HCT116 (cell line): Measurements from ENCODE around the gene LINGO1. TPM values are rescaled to one million over a fixed set of nuclear protein-coding genes. Genes with fewer than 3 reads are reported as not detected.

Source experiments
- ATAC-seq: fragments of 200-7000 bp; cut with Tn5 transposase; 2 replicates; pipeline ENCODE4 v1.9.1; 2020; ENCODE audit warnings: mild to moderate bottlenecking, moderate library complexity
- BruUV-seq: library from RNA; stranded (reverse); fragments of 400-500 nt; replicated peaks from 2 replicates; lab custom pipeline; 2021; lab: Mats Ljungman, UMichigan
- CTCF ChIA-PET: fragments of 300-600 bp; sonication (Branson Sonifier 250); formaldehyde crosslinking; loops from one replicate; lab custom pipeline; 2021; ENCODE audit warnings: antibody characterized with exemption; lab: Charles Lee
- POLR2A ChIA-PET: fragments of 300-600, 350-600 bp; sonication (Branson Sonifier 250); formaldehyde crosslinking; loops from one replicate; lab custom pipeline; 2021; ENCODE audit warnings: antibody characterized with exemption; lab: Charles Lee
- RAD21 ChIA-PET, 2 experiments: fragments of 300-600 bp; sonication (Branson Sonifier 250); formaldehyde crosslinking; loops; one replicate each; lab custom pipeline; 2023; ENCODE audit warnings: low total read pairs in 2 of 2; ENCODE audit not compliant: uncharacterized antibody in 2 of 2, unreplicated experiment in 2 of 2, low non-redundant PET in 1 of 2; lab: Charles Lee
- DNase-seq: peaks from one replicate; pipeline ENCODE4 v3.0.0-alpha.2; 2010; ENCODE audit warnings: low read depth, low spot score
- H2AFZ ChIP-seq: fragments of 200-600 bp; shearing (Covaris generic), sonication (generic); 2 replicates; pipeline ENCODE4 v1.6.1; 2017; ENCODE audit warnings: low read depth, mixed run types, mixed read lengths, antibody characterized with exemption, low read length; ENCODE audit not compliant: poor library complexity, severe bottlenecking
- H3K27ac ChIP-seq: 2 replicates; pipeline ENCODE4 v1.5.1; 2012; ENCODE audit warnings: low read depth, low read length
- H3K27me3 ChIP-seq: fragments of 200-600 bp; sonication (generic); 2 replicates; pipeline ENCODE4 v1.6.1; 2016; ENCODE audit warnings: mixed run types, low read length, mixed read lengths; ENCODE audit not compliant: insufficient read depth
- H3K36me3 ChIP-seq, 2 experiments: fragments of 200-500 bp in 1 of 2; fragments of 200-600 bp in 1 of 2; sonication (Bioruptor generic) in 1 of 2; sonication (generic) in 1 of 2; 2 replicates each; pipeline versions ENCODE4 v1.5.1 to v1.6.1; 2014 to 2016; ENCODE audit warnings: low read length in 2 of 2, inconsistent platforms in 1 of 2, mixed read lengths in 1 of 2, mixed run types in 1 of 2; ENCODE audit not compliant: insufficient read depth in 2 of 2, control insufficient read depth in 1 of 2
- H3K4me1 ChIP-seq, 2 experiments: fragments of 200-600 bp in 1 of 2; sonication (generic) in 1 of 2; 2 replicates each; pipeline versions ENCODE4 v1.5.1 to v1.6.1; 2012 to 2017; ENCODE audit warnings: low read length in 2 of 2, inconsistent platforms in 1 of 2, mild to moderate bottlenecking in 1 of 2, mixed read lengths in 1 of 2, mixed run types in 1 of 2, moderate library complexity in 1 of 2; ENCODE audit not compliant: insufficient read depth in 2 of 2, control insufficient read depth in 1 of 2
- H3K4me2 ChIP-seq: fragments of 200-600 bp; sonication (generic); 2 replicates; pipeline ENCODE4 v1.6.1; 2017; ENCODE audit warnings: mixed run types, low read length, mixed read lengths
- H3K4me3 ChIP-seq, 2 experiments: fragments of 200-600 bp in 1 of 2; sonication (generic) in 1 of 2; replicated peaks in 1 of 2; 2 replicates each; pipeline ENCODE4 v1.5.1; 2011 to 2016; ENCODE audit warnings: low read length in 2 of 2, control low read depth in 1 of 2, low read depth in 1 of 2, mild to moderate bottlenecking in 1 of 2, mixed read lengths in 1 of 2, mixed run types in 1 of 2
- H3K79me2 ChIP-seq: fragments of 200-600 bp; sonication (generic); 2 replicates; pipeline ENCODE4 v1.6.1; 2017; ENCODE audit warnings: mild to moderate bottlenecking, mixed run types, low read length, moderate library complexity, mixed read lengths; ENCODE audit not compliant: insufficient read depth
- H3K9ac ChIP-seq: fragments of 200-600 bp; sonication (generic); 2 replicates; pipeline ENCODE4 v1.6.1; 2016; ENCODE audit warnings: low read length, mixed read lengths
- H3K9me2 ChIP-seq: fragments of 200-600 bp; sonication (generic), shearing (Covaris generic); 2 replicates; pipeline ENCODE4 v1.6.1; 2017; ENCODE audit warnings: mixed run types, mild to moderate bottlenecking, moderate library complexity; ENCODE audit not compliant: insufficient read depth
- H3K9me3 ChIP-seq, 2 experiments: fragments of 200-500 bp in 1 of 2; fragments of 200-600 bp in 1 of 2; sonication (Bioruptor generic) in 1 of 2; sonication (generic) in 1 of 2; 2 replicates each; pipeline ENCODE4 v1.6.1; 2014 to 2017; ENCODE audit warnings: low read length in 2 of 2, mixed read lengths in 2 of 2, inconsistent platforms in 1 of 2, low read depth in 1 of 2, mild to moderate bottlenecking in 1 of 2, mixed run types in 1 of 2, moderate library complexity in 1 of 2; ENCODE audit not compliant: control insufficient read depth in 1 of 2, insufficient read depth in 1 of 2
- H4K20me1 ChIP-seq: fragments of 200-600 bp; sonication (generic), shearing (Covaris generic); 2 replicates; pipeline ENCODE4 v1.6.1; 2017; ENCODE audit warnings: mixed run types, mild to moderate bottlenecking, moderate library complexity; ENCODE audit not compliant: insufficient read depth
- ATF3 ChIP-seq: IDR thresholded peaks from 2 replicates; pipeline ENCODE4 v1.6.1; 2012
- CBX3 ChIP-seq: IDR thresholded peaks from 2 replicates; pipeline ENCODE4 v1.6.1; 2012; ENCODE audit warnings: low read depth
- CEBPB ChIP-seq: IDR thresholded peaks from 2 replicates; pipeline ENCODE4 v1.6.1; 2012; ENCODE audit warnings: low read depth
- CTCF ChIP-seq, 3 experiments: fragments of 200-600 bp in 1 of 3; sonication (generic) in 1 of 3; IDR thresholded peaks in 2 of 3; conservative IDR thresholded peaks in 1 of 3; 2 replicates each; pipeline ENCODE4 v1.5.1; 2012 to 2017; ENCODE audit warnings: low read depth in 2 of 3, low read length in 2 of 3, antibody characterized with exemption in 1 of 3, borderline replicate concordance in 1 of 3, control low read depth in 1 of 3, mild to moderate bottlenecking in 1 of 3, mixed read lengths in 1 of 3, mixed run types in 1 of 3, moderate library complexity in 1 of 3; ENCODE audit not compliant: insufficient read depth in 1 of 3
- EGR1 ChIP-seq: IDR thresholded peaks from 2 replicates; pipeline ENCODE4 v1.6.1; 2012; ENCODE audit warnings: low read depth
- ELF1 ChIP-seq: IDR thresholded peaks from 2 replicates; pipeline ENCODE4 v1.6.1; 2012; ENCODE audit warnings: low read depth, borderline replicate concordance
- POLR2A ChIP-seq: IDR thresholded peaks from 2 replicates; pipeline ENCODE4 v1.7.0; 2011; ENCODE audit warnings: borderline replicate concordance; ENCODE audit not compliant: insufficient read depth, insufficient read length; ENCODE audit errors: extremely low read depth
- POLR2AphosphoS5 ChIP-seq: IDR thresholded peaks from 2 replicates; pipeline ENCODE4 v1.6.1; 2011; ENCODE audit warnings: mild to moderate bottlenecking, low read depth, low read length, moderate library complexity
- SIN3A ChIP-seq: IDR thresholded peaks from 2 replicates; pipeline ENCODE4 v1.6.1; 2012; ENCODE audit warnings: low read depth
- TCF7L2 ChIP-seq: IDR thresholded peaks from 2 replicates; pipeline ENCODE4 v1.7.0; 2011; ENCODE audit warnings: borderline replicate concordance, inconsistent platforms; ENCODE audit not compliant: insufficient read depth, insufficient read length; ENCODE audit errors: extremely low read depth
- intact Hi-C: fragments of 100-400 bp; cut with micrococcal nuclease; formaldehyde crosslinking; loops from 2 replicates; pipeline ENCODE4 v1.10.0; 2022
- total RNA-seq: library from RNA; stranded (reverse); gene quantifications from one replicate; pipeline ENCODE4 v1.2.1, GENCODE V29; 2021; ENCODE audit not compliant: unreplicated experiment

Gene LINGO1
- total RNA-seq, 1 experiment from 2014 or later: 15.6 TPM

- H3K27ac ChIP-seq: no peak overlapping the region
- no peaks in the 10 kb centered on the region for H3K9me2 ChIP-seq
- no peak for DNase-seq
- TF ChIP-seq ATF3: no peak
- no peak for TF ChIP-seq TCF7L2
- no peak for TF ChIP-seq SIN3A
- no peak for TF ChIP-seq CEBPB
- TF ChIP-seq ELF1: no peak
- no peak for TF ChIP-seq POLR2A
- no peak for TF ChIP-seq EGR1
- no peak for TF ChIP-seq CBX3
- TF ChIP-seq CTCF (IDR thresholded peaks at IDR 0.05 in 2 of 3, conservative IDR thresholded peaks at IDR 0.05 in 1 of 3; ENCODE audit: borderline replicate concordance in 1 of 3, insufficient read depth in 1 of 3, low read depth in 2 of 3, low read length in 2 of 3): no peak
- no peak for TF ChIP-seq POLR2AphosphoS5
- no peaks in the 10 kb centered on the region for H3K36me3 ChIP-seq
- ATAC-seq: no peak
- no peak overlapping the region for H3K4me3 ChIP-seq
- no peak overlapping the region for H3K9ac ChIP-seq
- ChIA-PET POLR2A (no interaction called here), CTCF (no interaction called here), RAD21 (no interaction called here)
- intact Hi-C loops: no loop called here
- H2AFZ ChIP-seq: no peak overlapping the region
- no TSS peak for BruUV-seq
- H3K79me2 ChIP-seq: no peaks in the 10 kb centered on the region
- no peaks in the 10 kb centered on the region for H3K9me3 ChIP-seq
- no peaks in the 10 kb centered on the region for H3K4me1 ChIP-seq
- H4K20me1 ChIP-seq: no peaks in the 10 kb centered on the region
- H3K4me2 ChIP-seq: no peak overlapping the region
- H3K27me3 ChIP-seq: no peaks in the 10 kb centered on the region
Observed at GRCh38 chr15:77581896-77582569, 50.7 kb downstream of the LINGO1 start.
